Measurements from ENCODE around the gene SENP8. TPM values are rescaled to one million over a fixed set of nuclear protein-coding genes. Genes with fewer than 3 reads are reported as not detected.

SENP8 gene
- total and polyA plus RNA-seq, 4 donors, result 1.5 to 3.5 (median 2.6) TPM

- H3K4me1 ChIP-seq (ENCODE audit: control insufficient read depth in 5 of 5, insufficient read depth in 5 of 5, low read length in 5 of 5), result peaks cover 0 to 8% (median 3%) of the 10 kb centered on the region in 5 donors
- 92 to 95% methylated on average over 13 of the region's 13 CpGs for whole genome bisulfite sequencing, 2 donors
- no peak overlapping the region for H3K4me3 ChIP-seq
- ATAC-seq (ENCODE audit: insufficient read depth, low FRiP score) (no peak), DNase-seq (no peak)
- H3K9me3 ChIP-seq (ENCODE audit: control insufficient read depth in 4 of 4, insufficient read depth in 3 of 4, low read length in 3 of 4), result no peaks in the 10 kb centered on the region
- peaks cover 0 to 5% (median 5%) of the 10 kb centered on the region in 3 donors for H3K27me3 ChIP-seq (ENCODE audit: control insufficient read depth in 3 of 3, insufficient read depth in 3 of 3, low read length in 2 of 3)
- no peak for TF ChIP-seq CTCF (IDR thresholded peaks at IDR 0.05; ENCODE audit: control extremely low read depth, extremely low read depth)
- no peak overlapping the region for H3K9ac ChIP-seq (ENCODE audit: insufficient read depth in 1 of 2, low read length in 2 of 2)
- no peaks in the 10 kb centered on the region for H3K36me3 ChIP-seq (ENCODE audit: control insufficient read depth in 4 of 4, insufficient read depth in 4 of 4, low read length in 4 of 4)
- peak overlapping the region in 1 of 2 donors; percentile 8 for H3K27ac ChIP-seq (ENCODE audit: low read depth in 1 of 2, low read length in 1 of 2)
Measured at GRCh38 chr15:72178976-72179585, 60.9 kb downstream of the SENP8 start.

DNA sequence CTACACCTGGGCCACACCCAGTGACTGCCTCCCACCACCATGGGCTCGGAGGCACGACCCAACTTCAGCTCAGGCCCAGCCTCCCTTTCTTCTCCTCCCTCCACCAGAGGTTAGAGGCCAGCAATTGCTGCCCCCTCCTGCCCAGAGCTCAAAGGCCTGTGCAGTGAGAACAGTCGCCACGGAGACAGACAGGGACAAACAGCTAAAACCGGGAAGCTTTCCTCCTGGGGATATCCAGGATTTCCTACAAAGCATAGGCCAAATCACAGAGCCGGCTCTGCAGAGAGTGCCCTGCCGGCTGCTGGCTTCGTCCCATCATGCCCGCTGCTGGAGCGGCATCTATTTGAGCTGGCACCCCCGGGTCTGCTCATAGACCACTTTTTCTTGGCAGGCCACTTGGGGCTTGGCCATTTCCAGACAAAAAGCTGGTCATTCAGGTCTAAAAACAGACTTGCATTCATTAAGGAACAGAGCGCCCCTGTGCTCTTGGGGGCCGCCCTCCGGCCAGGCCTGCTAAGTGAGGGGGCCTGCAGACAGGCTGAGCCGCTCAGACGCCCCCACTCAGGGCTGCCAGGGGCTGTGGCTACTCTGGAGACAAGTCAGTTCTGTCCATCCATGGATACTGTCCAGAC lies 61.9 kb downstream of the SENP8 start:
- peak; percentile 50 to 56 (median 55) for DNase-seq
- Histone ChIP-seq H3K4me3 (no peak overlapping the region), H3K36me3 (ENCODE audit: control insufficient read depth in 4 of 4, insufficient read depth in 4 of 4, low read length in 4 of 4) (no peaks in the 10 kb centered on the region), H3K27ac (ENCODE audit: low read depth in 1 of 2, low read length in 1 of 2) (peak overlapping the region in 1 of 2 donors; percentile 19), H3K27me3 (ENCODE audit: control insufficient read depth in 3 of 3, insufficient read depth in 3 of 3, low read length in 2 of 3) (peaks cover 0 to 12% (median 11%) of the 10 kb centered on the region in 3 donors), H3K9me3 (ENCODE audit: control insufficient read depth in 4 of 4, insufficient read depth in 3 of 4, low read length in 3 of 4) (no peaks in the 10 kb centered on the region), H3K9ac (ENCODE audit: insufficient read depth in 1 of 2, low read length in 2 of 2) (no peak overlapping the region), H3K4me1 (ENCODE audit: control insufficient read depth in 5 of 5, insufficient read depth in 5 of 5, low read length in 5 of 5) (peaks cover 0 to 8% (median 0%) of the 10 kb centered on the region in 5 donors)
- 67 to 86% methylated on average over 16 of the region's 16 CpGs for WGBS, 2 donors
- no peak for TF ChIP-seq CTCF (IDR thresholded peaks at IDR 0.05; ENCODE audit: control extremely low read depth, extremely low read depth)
- ATAC-seq (ENCODE audit: insufficient read depth, low FRiP score), result no peak

- Histone ChIP-seq H3K27ac (ENCODE audit: low read depth in 1 of 2, low read length in 1 of 2) (peak overlapping the region in 1 of 2 donors; percentile 19), H3K9ac (ENCODE audit: insufficient read depth in 1 of 2, low read length in 2 of 2) (no peak overlapping the region), H3K9me3 (ENCODE audit: control insufficient read depth in 4 of 4, insufficient read depth in 3 of 4, low read length in 3 of 4) (no peaks in the 10 kb centered on the region), H3K27me3 (ENCODE audit: control insufficient read depth in 3 of 3, insufficient read depth in 3 of 3, low read length in 2 of 3) (peaks cover 0 to 17% (median 11%) of the 10 kb centered on the region in 3 donors), H3K4me3 (no peak overlapping the region), H3K4me1 (ENCODE audit: control insufficient read depth in 5 of 5, insufficient read depth in 5 of 5, low read length in 5 of 5) (peaks cover 0 to 8% (median 0%) of the 10 kb centered on the region in 5 donors), H3K36me3 (ENCODE audit: control insufficient read depth in 4 of 4, insufficient read depth in 4 of 4, low read length in 4 of 4) (no peaks in the 10 kb centered on the region)
- 94% methylated on average over 5 of the region's 5 CpGs for WGBS, 2 donors
- ATAC-seq (ENCODE audit: insufficient read depth, low FRiP score), result no peak
- TF ChIP-seq CTCF (IDR thresholded peaks at IDR 0.05; ENCODE audit: control extremely low read depth, extremely low read depth), result no peak
- DNase-seq, result no peak
Measured at GRCh38 chr15:72180761-72181324, 62.6 kb downstream of the SENP8 start.
